AG10803 (cell line): Measurements from ENCODE around the gene BCLAF1.
A peak's percentile ranks its signal among the peaks of the same experiment; 100 is the strongest.

ENCODE experiments used
- DNase-seq: peaks from one replicate; pipeline ENCODE4 v3.0.0; 2010; ENCODE audit warnings: low read depth
- H3K4me3 ChIP-seq: 2 replicates; pipeline ENCODE4 v1.5.1; 2011; ENCODE audit warnings: mild to moderate bottlenecking, low read length, control low read depth
- CTCF ChIP-seq: conservative IDR thresholded peaks from 2 replicates; pipeline ENCODE4 v1.5.1; 2011; ENCODE audit warnings: mild to moderate bottlenecking, low read length, control low read depth, inconsistent platforms

Gene BCLAF1

GRCh38 chr6:136254851-136255466, 34.7 kb downstream of the BCLAF1 start:
- H3K4me3 ChIP-seq = no peak overlapping the region
- DNase-seq = no peak
- no peak for TF ChIP-seq CTCF

GRCh38 chr6:136253734-136254133, 35.9 kb downstream of the BCLAF1 start:
- H3K4me3 ChIP-seq = no peak overlapping the region
- no peak for DNase-seq
- no peak for TF ChIP-seq CTCF

- no peak for TF ChIP-seq CTCF
- DNase-seq = no peak
- no peak overlapping the region for H3K4me3 ChIP-seq
Measured at GRCh38 chr6:136252441-136252840, 37.2 kb downstream of the BCLAF1 start.

GRCh38 chr6:136251394-136251793, 38.3 kb downstream of the BCLAF1 start:
- TF ChIP-seq CTCF = no peak

GRCh38 chr6:136250686-136251008, 39.0 kb downstream of the BCLAF1 start:
- TF ChIP-seq CTCF = no peak

More at GRCh38 chr6:136251394-136251793, 38.3 kb downstream of the BCLAF1 start:
- DNase-seq = no peak
- no peak overlapping the region for H3K4me3 ChIP-seq

GRCh38 chr6:136249811-136250685, 39.6 kb downstream of the BCLAF1 start, which contains the start of gene MTFR2:
MTFR2 (minus strand) TSS chr6:136250311; CDS start chr6:136249099, 1,212 bp downstream.
- TF ChIP-seq CTCF = no peak

More at GRCh38 chr6:136250686-136251008, 39.0 kb downstream of the BCLAF1 start:
- H3K4me3 ChIP-seq = peak overlapping the region; percentile 88
- no peak for DNase-seq

GRCh38 chr6:136249336-136249735, 40.3 kb downstream of the BCLAF1 start:
- TF ChIP-seq CTCF = no peak
- no peak for DNase-seq
- peak overlapping the region; percentile 88 for H3K4me3 ChIP-seq

More at GRCh38 chr6:136249811-136250685, 39.6 kb downstream of the BCLAF1 start, which contains the start of gene MTFR2:
- peak; percentile 99 for DNase-seq
- peak within 1 kb of the TSS; percentile 88 for H3K4me3 ChIP-seq
